ENCODE results near the gene PAX5. TPM values are rescaled to one million over a fixed set of nuclear protein-coding genes. Genes with fewer than 3 reads are reported as not detected.

Gene PAX5
- total and polyA plus RNA-seq, 2 donors (not counting 1 experiment from before 2014, with no cell fraction given): not detected

DNA sequence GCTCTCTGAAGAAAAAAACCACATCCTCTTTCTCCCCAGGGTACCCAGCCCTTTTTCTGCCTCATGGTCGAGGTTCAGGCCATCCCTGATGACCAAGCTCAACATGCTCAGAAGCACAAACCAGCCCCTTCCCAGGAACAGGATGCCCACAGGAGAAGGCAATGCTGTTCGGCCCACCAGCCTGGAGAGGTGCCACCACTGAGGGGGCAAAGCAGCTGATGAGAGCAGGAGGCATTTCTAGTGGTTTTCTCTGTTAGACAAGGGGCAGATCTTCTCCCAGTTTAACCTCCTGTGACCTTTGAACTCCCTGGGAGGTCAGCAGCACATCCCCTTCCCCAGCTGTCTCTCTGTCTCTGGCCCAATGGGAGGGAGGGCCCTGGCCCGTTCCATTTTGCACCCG, 73.0 kb downstream of the PAX5 start:
- Histone ChIP-seq H3K4me1 (ENCODE audit: control insufficient read depth, extremely low read depth, insufficient read depth, low read length) (no peaks in the 10 kb centered on the region), H3K79me2 (ENCODE audit: control insufficient read depth, insufficient read depth, low read length) (no peaks in the 10 kb centered on the region), H3K9me3 (ENCODE audit: control insufficient read depth, insufficient read depth, low read depth, low read length) (no peaks in the 10 kb centered on the region), H2AFZ (ENCODE audit: low read length) (no peak overlapping the region), H3K27me3 (ENCODE audit: control insufficient read depth, insufficient read depth, low read length) (peaks cover 18% of the 10 kb centered on the region), H3K4me2 (ENCODE audit: extremely low read depth, insufficient read depth, low read length) (no peak overlapping the region), H4K20me1 (ENCODE audit: control insufficient read depth, extremely low read depth, insufficient read depth, low read length) (no peaks in the 10 kb centered on the region), H3K27ac (ENCODE audit: insufficient read depth, low read length) (no peak overlapping the region), H3K4me3 (replicated peaks in 1 of 4; ENCODE audit: control extremely low read depth in 1 of 4, insufficient read depth in 1 of 4, low read depth in 3 of 4, low read length in 4 of 4) (no peak overlapping the region), H3K9ac (ENCODE audit: insufficient read depth, low read length) (no peak overlapping the region), H3K36me3 (ENCODE audit: control insufficient read depth, insufficient read depth, low read length) (no peaks in the 10 kb centered on the region)
- DNase-seq (ENCODE audit: low read depth in 2 of 2): no peak
- no peak for TF ChIP-seq EZH2 (IDR thresholded peaks at IDR 0.05; ENCODE audit: low read length, missing control alignments)
- TF ChIP-seq, protein P1, sequence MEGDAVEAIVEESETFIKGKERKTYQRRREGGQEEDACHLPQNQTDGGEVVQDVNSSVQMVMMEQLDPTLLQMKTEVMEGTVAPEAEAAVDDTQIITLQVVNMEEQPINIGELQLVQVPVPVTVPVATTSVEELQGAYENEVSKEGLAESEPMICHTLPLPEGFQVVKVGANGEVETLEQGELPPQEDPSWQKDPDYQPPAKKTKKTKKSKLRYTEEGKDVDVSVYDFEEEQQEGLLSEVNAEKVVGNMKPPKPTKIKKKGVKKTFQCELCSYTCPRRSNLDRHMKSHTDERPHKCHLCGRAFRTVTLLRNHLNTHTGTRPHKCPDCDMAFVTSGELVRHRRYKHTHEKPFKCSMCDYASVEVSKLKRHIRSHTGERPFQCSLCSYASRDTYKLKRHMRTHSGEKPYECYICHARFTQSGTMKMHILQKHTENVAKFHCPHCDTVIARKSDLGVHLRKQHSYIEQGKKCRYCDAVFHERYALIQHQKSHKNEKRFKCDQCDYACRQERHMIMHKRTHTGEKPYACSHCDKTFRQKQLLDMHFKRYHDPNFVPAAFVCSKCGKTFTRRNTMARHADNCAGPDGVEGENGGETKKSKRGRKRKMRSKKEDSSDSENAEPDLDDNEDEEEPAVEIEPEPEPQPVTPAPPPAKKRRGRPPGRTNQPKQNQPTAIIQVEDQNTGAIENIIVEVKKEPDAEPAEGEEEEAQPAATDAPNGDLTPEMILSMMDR (conservative IDR thresholded peaks at IDR 0.05 in 1 of 2, IDR thresholded peaks at IDR 0.05 in 1 of 2; ENCODE audit: low read depth in 1 of 2, low read length in 2 of 2): no peak

DNA sequence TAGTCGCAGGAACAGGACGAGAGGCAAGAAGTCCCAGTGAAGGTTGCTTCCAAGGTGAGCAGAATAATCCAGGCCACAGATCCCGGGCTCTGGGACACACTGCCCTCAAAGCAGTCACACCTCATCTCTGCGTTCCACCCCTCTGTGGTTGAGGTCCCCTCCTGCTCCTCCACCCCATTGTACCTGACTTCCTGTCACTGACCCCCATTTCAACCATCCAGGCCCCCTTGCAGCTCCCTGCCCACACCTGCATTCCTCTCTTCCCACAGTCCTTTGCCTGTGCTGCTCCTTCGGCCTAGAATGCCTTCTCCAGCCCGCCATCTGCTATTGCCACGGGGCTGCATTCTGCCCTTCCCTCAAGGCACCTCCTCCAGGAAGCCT, 73.5 kb downstream of the PAX5 start:
- H4K20me1 ChIP-seq (ENCODE audit: control insufficient read depth, extremely low read depth, insufficient read depth, low read length): no peaks in the 10 kb centered on the region
- DNase-seq (ENCODE audit: low read depth in 2 of 2): no peak
- H2AFZ ChIP-seq (ENCODE audit: low read length): no peak overlapping the region
- H3K9me3 ChIP-seq (ENCODE audit: control insufficient read depth, insufficient read depth, low read depth, low read length): no peaks in the 10 kb centered on the region
- TF ChIP-seq EZH2 (IDR thresholded peaks at IDR 0.05; ENCODE audit: low read length, missing control alignments): no peak
- TF ChIP-seq, protein P1 (conservative IDR thresholded peaks at IDR 0.05 in 1 of 2, IDR thresholded peaks at IDR 0.05 in 1 of 2; ENCODE audit: low read depth in 1 of 2, low read length in 2 of 2): no peak
- no peak overlapping the region for H3K27ac ChIP-seq (ENCODE audit: insufficient read depth, low read length)
- no peak overlapping the region for H3K4me3 ChIP-seq (replicated peaks in 1 of 4; ENCODE audit: control extremely low read depth in 1 of 4, insufficient read depth in 1 of 4, low read depth in 3 of 4, low read length in 4 of 4)
- no peaks in the 10 kb centered on the region for H3K79me2 ChIP-seq (ENCODE audit: control insufficient read depth, insufficient read depth, low read length)
- H3K9ac ChIP-seq (ENCODE audit: insufficient read depth, low read length): no peak overlapping the region
- H3K36me3 ChIP-seq (ENCODE audit: control insufficient read depth, insufficient read depth, low read length): no peaks in the 10 kb centered on the region
- H3K4me2 ChIP-seq (ENCODE audit: extremely low read depth, insufficient read depth, low read length): no peak overlapping the region
- peaks cover 18% of the 10 kb centered on the region for H3K27me3 ChIP-seq (ENCODE audit: control insufficient read depth, insufficient read depth, low read length)
- H3K4me1 ChIP-seq (ENCODE audit: control insufficient read depth, extremely low read depth, insufficient read depth, low read length): no peaks in the 10 kb centered on the region

DNA sequence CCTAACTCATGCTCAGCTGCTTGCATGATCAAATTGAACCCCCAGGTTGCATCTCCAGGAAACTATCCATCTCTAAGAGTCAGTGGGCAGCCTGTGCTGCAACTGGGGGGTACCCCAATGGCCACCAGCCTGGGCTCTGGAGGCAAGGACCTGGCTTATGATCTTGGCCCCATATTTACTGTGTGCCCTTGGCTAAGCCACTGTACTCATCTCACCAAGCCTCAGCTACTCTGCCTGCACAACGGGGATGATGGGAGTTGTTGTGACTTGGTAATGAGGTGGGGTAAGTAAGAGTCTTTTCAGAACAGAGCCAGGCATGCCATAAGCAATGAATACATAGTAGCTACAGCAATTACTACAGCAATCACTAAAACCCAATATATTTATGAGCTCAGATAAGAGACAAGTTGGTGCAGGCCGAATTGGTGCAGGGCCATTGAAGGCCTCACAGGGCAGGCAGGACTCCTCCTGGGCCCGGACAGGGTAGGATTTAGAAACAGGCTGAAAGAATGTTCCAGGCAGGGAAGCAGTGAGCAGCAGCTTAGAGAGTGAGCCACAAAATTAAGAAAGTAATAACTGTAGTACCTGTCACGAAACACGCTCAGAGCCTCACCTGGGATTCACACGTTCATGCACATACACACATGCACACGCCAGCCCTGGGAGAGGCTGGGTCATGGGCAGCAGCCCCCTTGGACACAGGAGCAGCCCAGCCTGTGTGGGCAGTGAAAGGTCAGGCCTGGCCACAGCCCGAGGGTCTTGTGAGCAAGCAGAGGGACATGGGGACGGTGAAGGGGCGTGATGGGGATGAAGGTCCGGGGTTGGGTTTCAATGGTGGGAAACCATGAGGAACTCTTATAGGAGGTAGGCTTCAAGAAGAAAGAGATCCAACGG, 74.1 kb downstream of the PAX5 start:
- Histone ChIP-seq H3K9me3 (ENCODE audit: control insufficient read depth, insufficient read depth, low read depth, low read length) (no peaks in the 10 kb centered on the region), H3K4me1 (ENCODE audit: control insufficient read depth, extremely low read depth, insufficient read depth, low read length) (no peaks in the 10 kb centered on the region), H2AFZ (ENCODE audit: low read length) (no peak overlapping the region), H4K20me1 (ENCODE audit: control insufficient read depth, extremely low read depth, insufficient read depth, low read length) (no peaks in the 10 kb centered on the region), H3K27ac (ENCODE audit: insufficient read depth, low read length) (no peak overlapping the region), H3K36me3 (ENCODE audit: control insufficient read depth, insufficient read depth, low read length) (no peaks in the 10 kb centered on the region), H3K4me3 (replicated peaks in 1 of 4; ENCODE audit: control extremely low read depth in 1 of 4, insufficient read depth in 1 of 4, low read depth in 3 of 4, low read length in 4 of 4) (no peak overlapping the region), H3K9ac (ENCODE audit: insufficient read depth, low read length) (no peak overlapping the region), H3K27me3 (ENCODE audit: control insufficient read depth, insufficient read depth, low read length) (peaks cover 18% of the 10 kb centered on the region), H3K79me2 (ENCODE audit: control insufficient read depth, insufficient read depth, low read length) (no peaks in the 10 kb centered on the region), H3K4me2 (ENCODE audit: extremely low read depth, insufficient read depth, low read length) (no peak overlapping the region)
- no peak for DNase-seq (ENCODE audit: low read depth in 2 of 2)
- TF ChIP-seq, protein P1 (conservative IDR thresholded peaks at IDR 0.05 in 1 of 2, IDR thresholded peaks at IDR 0.05 in 1 of 2; ENCODE audit: low read depth in 1 of 2, low read length in 2 of 2): no peak
- no peak for TF ChIP-seq EZH2 (IDR thresholded peaks at IDR 0.05; ENCODE audit: low read length, missing control alignments)
